ENCODE data around the gene GRP. TPM values are rescaled to one million over a fixed set of nuclear protein-coding genes. Genes with fewer than 3 reads are reported as not detected.

Gene GRP
- total and polyA plus RNA-seq, 2 donors (not counting 3 experiments of a cell fraction or from before 2014, with no cell fraction given), result not detected

- no peak for FAIRE-seq
- ChIA-PET CTCF (interaction anchor here (0.6 to 3.0 kb wide), 5 partner anchors 11 to 79 kb away, joined by 3 to 9 read pairs (median 4); no protein-coding TSS in a partner anchor), POLR2A (no interaction called here)
- H3K79me2 ChIP-seq (ENCODE audit: control insufficient read depth, insufficient read depth, low read length), result no peaks in the 10 kb centered on the region
- H3K27me3 ChIP-seq (ENCODE audit: control insufficient read depth in 2 of 2, insufficient read depth in 2 of 2, low read length in 2 of 2), result peaks cover 57 to 61% of the 10 kb centered on the region in 2 experiments
- no peaks in the 10 kb centered on the region for H3K9me1 ChIP-seq (replicated peaks; ENCODE audit: control insufficient read depth, extremely low read depth, insufficient read depth, low read length)
- intact Hi-C loops (cut with micrococcal nuclease) (no loop called here), dilution Hi-C loops (cut with MboI; ENCODE audit: extremely low pct_ligation_motif_present, low sequenced_read_pairs) (no loop called here)
- H4K20me1 ChIP-seq (replicated peaks; ENCODE audit: control insufficient read depth, extremely low read depth, insufficient read depth, low read length), result no peaks in the 10 kb centered on the region
- H3K4me1 ChIP-seq (ENCODE audit: control insufficient read depth, extremely low read depth, insufficient read depth, low read length), result no peaks in the 10 kb centered on the region
- no peak for DNase-seq (ENCODE audit: low read depth, low spot score)
- no peaks in the 10 kb centered on the region for H3K36me3 ChIP-seq (ENCODE audit: control insufficient read depth in 2 of 2, extremely low read depth in 1 of 2, insufficient read depth in 2 of 2, low read length in 2 of 2)
- H3K9ac ChIP-seq (replicated peaks; ENCODE audit: extremely low read depth, insufficient read depth, low read length), result no peak overlapping the region
- H2AFZ ChIP-seq (ENCODE audit: low read depth, low read length), result no peak overlapping the region
- H3K27ac ChIP-seq (ENCODE audit: insufficient read depth, low read depth, low read length), result no peak overlapping the region
- TF ChIP-seq JUN (IDR thresholded peaks at IDR 0.05; ENCODE audit: borderline replicate concordance, insufficient read depth, insufficient read length, low read depth) (no peak), EZH2 (IDR thresholded peaks at IDR 0.05; ENCODE audit: borderline replicate concordance, low read depth, low read length, severe bottlenecking) (peak; percentile 72), MYC (IDR thresholded peaks at IDR 0.05; ENCODE audit: low read depth, low read length) (no peak)
- no peak overlapping the region for H3K4me3 ChIP-seq (replicated peaks in 1 of 3; ENCODE audit: insufficient read depth in 1 of 3, low read depth in 1 of 3, low read length in 3 of 3)
- no peaks in the 10 kb centered on the region for H3K9me3 ChIP-seq (replicated peaks; ENCODE audit: control insufficient read depth, insufficient read depth, low read length)
- BruUV-seq (replicated peaks), result no TSS peak
- no peak overlapping the region for H3K4me2 ChIP-seq (ENCODE audit: insufficient read depth, low read length)
These were observed 44.2 kb downstream of the GRP start for GRCh38 chr18:59264121-59264571.

DNA sequence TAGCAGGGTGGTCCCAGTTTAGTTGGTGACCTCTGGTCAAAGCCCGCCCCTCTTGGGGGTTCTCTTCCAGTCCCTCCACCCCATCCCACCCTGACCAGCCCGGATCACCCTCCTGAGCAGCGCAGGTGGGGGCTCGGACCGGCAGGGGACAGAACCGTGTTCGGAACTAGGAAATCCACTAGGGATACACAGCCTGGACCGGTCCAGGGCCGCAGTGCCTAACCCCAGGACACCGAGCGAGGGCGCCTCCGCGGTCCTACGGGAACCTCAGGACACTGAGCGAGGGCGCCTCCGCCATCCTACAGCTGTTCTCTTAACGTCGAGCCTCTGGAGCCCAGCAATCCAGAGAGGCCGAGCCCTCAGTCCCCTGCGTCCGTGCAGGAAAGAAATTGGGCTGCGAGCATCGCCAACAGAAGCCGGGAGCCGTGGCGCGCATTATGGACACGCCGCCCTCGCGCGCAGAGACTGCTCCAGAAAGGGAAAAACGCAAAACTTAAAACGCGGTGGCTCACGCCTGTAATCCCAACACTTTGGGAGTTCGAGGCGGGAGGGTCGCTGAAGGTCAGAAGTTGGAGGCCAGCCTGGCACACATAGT is 44.8 kb downstream of the GRP start:
- Histone ChIP-seq H3K4me2 (ENCODE audit: insufficient read depth, low read length) (no peak overlapping the region), H4K20me1 (replicated peaks; ENCODE audit: control insufficient read depth, extremely low read depth, insufficient read depth, low read length) (no peaks in the 10 kb centered on the region), H3K79me2 (ENCODE audit: control insufficient read depth, insufficient read depth, low read length) (no peaks in the 10 kb centered on the region), H2AFZ (ENCODE audit: low read depth, low read length) (no peak overlapping the region), H3K27me3 (ENCODE audit: control insufficient read depth in 2 of 2, insufficient read depth in 2 of 2, low read length in 2 of 2) (peaks cover 62 to 66% of the 10 kb centered on the region in 2 experiments), H3K4me3 (replicated peaks in 1 of 3; ENCODE audit: insufficient read depth in 1 of 3, low read depth in 1 of 3, low read length in 3 of 3) (no peak overlapping the region), H3K9me1 (replicated peaks; ENCODE audit: control insufficient read depth, extremely low read depth, insufficient read depth, low read length) (no peaks in the 10 kb centered on the region), H3K27ac (ENCODE audit: insufficient read depth, low read depth, low read length) (no peak overlapping the region), H3K9me3 (replicated peaks; ENCODE audit: control insufficient read depth, insufficient read depth, low read length) (no peaks in the 10 kb centered on the region), H3K36me3 (ENCODE audit: control insufficient read depth in 2 of 2, extremely low read depth in 1 of 2, insufficient read depth in 2 of 2, low read length in 2 of 2) (no peaks in the 10 kb centered on the region), H3K9ac (replicated peaks; ENCODE audit: extremely low read depth, insufficient read depth, low read length) (no peak overlapping the region), H3K4me1 (ENCODE audit: control insufficient read depth, extremely low read depth, insufficient read depth, low read length) (no peaks in the 10 kb centered on the region)
- FAIRE-seq, result no peak
- no TSS peak for BruUV-seq (replicated peaks)
- CTCF ChIA-PET, result interaction anchor here (0.8 to 3.0 kb wide), 6 partner anchors 11 to 137 kb away, joined by 3 to 9 read pairs (median 6); no protein-coding TSS in a partner anchor
- TF ChIP-seq FOS (IDR thresholded peaks at IDR 0.05; ENCODE audit: borderline replicate concordance, insufficient read depth, low read length), result no peak
- TF ChIP-seq GATA2 (IDR thresholded peaks at IDR 0.05; ENCODE audit: insufficient read depth, insufficient read length, low read depth, low read length), result no peak
- TF ChIP-seq EZH2 (IDR thresholded peaks at IDR 0.05; ENCODE audit: borderline replicate concordance, low read depth, low read length, severe bottlenecking), result peak; percentile 11
- DNase-seq (ENCODE audit: low read depth, low spot score), result no peak
- dilution Hi-C loops (cut with MboI; ENCODE audit: extremely low pct_ligation_motif_present, low sequenced_read_pairs) (no loop called here), intact Hi-C loops (cut with micrococcal nuclease) (no loop called here)
- POLR2A ChIA-PET, result no interaction called here
